ENCODE measurements around the gene SPEN. TPM values are rescaled to one million over a fixed set of nuclear protein-coding genes. Genes with fewer than 3 reads are reported as not detected.

The SPEN gene
- total RNA-seq, 1 experiment from 2014 or later: 44.2 TPM

DNA sequence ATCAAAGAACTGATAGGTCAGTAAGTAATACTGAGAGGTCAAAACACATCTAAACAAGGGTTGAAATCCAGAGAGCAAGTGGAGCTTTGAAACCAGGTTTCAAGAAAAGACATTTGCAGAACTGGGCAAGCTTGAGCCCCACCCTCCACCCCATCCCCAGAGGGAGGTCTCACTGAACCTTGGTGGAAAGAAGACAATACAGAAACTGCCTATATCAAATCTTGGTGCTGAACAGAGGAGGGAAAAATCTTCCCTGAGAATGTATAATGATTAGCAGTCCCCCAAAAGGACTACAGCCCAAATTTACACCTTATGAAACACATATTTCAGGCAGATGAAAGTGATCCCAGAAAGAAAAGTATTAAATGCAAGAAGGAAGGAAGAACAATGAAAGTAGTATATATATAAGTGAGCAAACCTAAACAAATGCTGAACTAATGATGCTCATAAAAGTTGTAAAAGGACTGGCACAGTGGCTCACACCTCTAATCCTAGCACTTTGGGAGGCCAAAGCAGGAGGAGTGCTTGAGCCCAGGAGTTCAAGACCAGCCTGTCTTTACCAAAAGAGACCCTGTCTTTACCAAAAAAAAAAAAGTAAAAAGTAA, 116.0 kb downstream of the SPEN start:
- ChIA-PET POLR2A (interaction anchor here (0.8 to 1.2 kb wide), 3 partner anchors 10 to 22 kb away, joined by 3 to 6 read pairs (median 4); partner anchors contain the start of gene ZBTB17), CTCF (interaction anchor here (1.3 kb wide), 1 partner anchor 15 kb away, joined by 6 read pairs; no protein-coding TSS in a partner anchor)
- no peak for DNase-seq (ENCODE audit: unreplicated experiment)
- peaks cover 7% of the 10 kb centered on the region for H3K36me3 Mint-ChIP-seq (ENCODE audit: insufficient read depth, unreplicated experiment)
- BruUV-seq (replicated peaks): no TSS peak
- no peak overlapping the region for H3K4me3 Mint-ChIP-seq (ENCODE audit: unreplicated experiment)
- TF ChIP-seq, protein P1, sequence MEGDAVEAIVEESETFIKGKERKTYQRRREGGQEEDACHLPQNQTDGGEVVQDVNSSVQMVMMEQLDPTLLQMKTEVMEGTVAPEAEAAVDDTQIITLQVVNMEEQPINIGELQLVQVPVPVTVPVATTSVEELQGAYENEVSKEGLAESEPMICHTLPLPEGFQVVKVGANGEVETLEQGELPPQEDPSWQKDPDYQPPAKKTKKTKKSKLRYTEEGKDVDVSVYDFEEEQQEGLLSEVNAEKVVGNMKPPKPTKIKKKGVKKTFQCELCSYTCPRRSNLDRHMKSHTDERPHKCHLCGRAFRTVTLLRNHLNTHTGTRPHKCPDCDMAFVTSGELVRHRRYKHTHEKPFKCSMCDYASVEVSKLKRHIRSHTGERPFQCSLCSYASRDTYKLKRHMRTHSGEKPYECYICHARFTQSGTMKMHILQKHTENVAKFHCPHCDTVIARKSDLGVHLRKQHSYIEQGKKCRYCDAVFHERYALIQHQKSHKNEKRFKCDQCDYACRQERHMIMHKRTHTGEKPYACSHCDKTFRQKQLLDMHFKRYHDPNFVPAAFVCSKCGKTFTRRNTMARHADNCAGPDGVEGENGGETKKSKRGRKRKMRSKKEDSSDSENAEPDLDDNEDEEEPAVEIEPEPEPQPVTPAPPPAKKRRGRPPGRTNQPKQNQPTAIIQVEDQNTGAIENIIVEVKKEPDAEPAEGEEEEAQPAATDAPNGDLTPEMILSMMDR (IDR thresholded peaks at IDR 0.05; ENCODE audit: unreplicated experiment): no peak
- H3K27me3 Mint-ChIP-seq (ENCODE audit: insufficient read depth, unreplicated experiment): no peaks in the 10 kb centered on the region
- H3K9me3 Mint-ChIP-seq (ENCODE audit: unreplicated experiment): no peaks in the 10 kb centered on the region
- intact Hi-C loops (cut with micrococcal nuclease): no loop called here
- H3K4me1 Mint-ChIP-seq (ENCODE audit: insufficient read depth, unreplicated experiment): peaks cover 16% of the 10 kb centered on the region
- no peak overlapping the region for H3K27ac Mint-ChIP-seq (ENCODE audit: low read depth, unreplicated experiment)

DNA sequence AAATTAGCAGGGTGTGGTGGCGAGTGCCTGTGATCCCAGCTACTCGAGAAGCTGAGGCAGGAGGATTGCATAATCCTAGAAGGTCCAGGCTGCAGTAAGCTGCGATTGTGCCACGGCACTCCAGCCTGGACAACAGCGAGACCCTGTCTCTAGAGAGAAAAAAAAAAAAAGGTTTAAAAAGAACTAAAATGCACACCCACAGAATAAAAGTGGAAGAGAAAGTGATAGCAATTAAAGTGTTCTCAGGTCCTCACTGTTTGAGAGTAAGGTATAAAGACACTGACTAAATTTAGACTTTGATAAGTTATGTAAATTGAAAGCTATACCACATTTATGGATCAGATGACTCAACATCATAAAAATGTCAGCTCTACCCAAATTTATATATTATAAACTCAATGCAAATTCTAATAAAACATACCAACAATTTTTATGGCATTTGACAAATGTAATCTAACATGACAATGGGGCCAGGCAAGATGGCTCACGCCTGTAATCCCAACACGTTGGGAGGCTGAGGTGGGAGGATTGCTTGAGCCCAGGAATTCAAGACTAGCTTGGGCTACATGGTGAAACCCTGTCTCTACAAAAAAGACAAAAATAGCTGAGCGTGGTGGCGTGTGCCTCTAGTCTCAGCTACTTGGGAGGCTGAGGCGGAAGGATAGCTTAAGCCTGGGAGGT, 116.6 kb downstream of the SPEN start:
- peaks cover 7% of the 10 kb centered on the region for H3K36me3 Mint-ChIP-seq (ENCODE audit: insufficient read depth, unreplicated experiment)
- no peak overlapping the region for H3K4me3 Mint-ChIP-seq (ENCODE audit: unreplicated experiment)
- BruUV-seq (replicated peaks): no TSS peak
- no peak for DNase-seq (ENCODE audit: unreplicated experiment)
- TF ChIP-seq, protein P1 (IDR thresholded peaks at IDR 0.05; ENCODE audit: unreplicated experiment): no peak
- ChIA-PET POLR2A (interaction anchor here (0.6 to 1.2 kb wide), 4 partner anchors 9 to 61 kb away, joined by 4 to 6 read pairs (median 4); partner anchors contain the start of gene ZBTB17), CTCF (interaction anchor here (1.3 kb wide), 1 partner anchor 16 kb away, joined by 6 read pairs; no protein-coding TSS in a partner anchor)
- peaks cover 13% of the 10 kb centered on the region for H3K4me1 Mint-ChIP-seq (ENCODE audit: insufficient read depth, unreplicated experiment)
- H3K27ac Mint-ChIP-seq (ENCODE audit: low read depth, unreplicated experiment): no peak overlapping the region
- H3K9me3 Mint-ChIP-seq (ENCODE audit: unreplicated experiment): no peaks in the 10 kb centered on the region
- H3K27me3 Mint-ChIP-seq (ENCODE audit: insufficient read depth, unreplicated experiment): no peaks in the 10 kb centered on the region
- intact Hi-C loops (cut with micrococcal nuclease): no loop called here

DNA sequence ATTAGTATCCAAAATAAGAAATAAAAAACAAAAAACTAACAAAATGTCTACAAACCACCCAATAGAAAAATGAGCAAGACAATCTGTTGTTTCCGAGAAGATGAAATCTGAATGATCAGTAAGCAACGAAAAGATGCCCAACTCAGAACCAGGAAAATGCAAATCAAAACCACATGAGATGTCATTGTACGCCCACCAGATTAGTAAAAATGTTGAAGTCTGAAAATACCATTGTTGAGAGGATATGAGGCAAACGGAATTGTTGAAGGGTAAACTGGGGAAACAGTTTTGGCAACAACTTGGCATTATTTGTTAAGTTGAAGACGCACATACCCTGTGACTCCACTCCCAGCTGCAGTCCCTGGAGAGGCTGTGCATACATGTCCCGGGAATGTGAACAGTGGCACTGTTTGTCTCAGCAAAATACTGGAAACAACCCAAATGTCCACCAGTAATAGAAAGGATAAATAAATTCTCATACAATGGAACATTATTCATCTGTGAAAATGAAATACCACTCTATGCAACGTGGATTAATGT, 117.8 kb downstream of the SPEN start:
- Mint-ChIP-seq H3K27ac (ENCODE audit: low read depth, unreplicated experiment) (peak overlapping the region; percentile 16), H3K27me3 (ENCODE audit: insufficient read depth, unreplicated experiment) (no peaks in the 10 kb centered on the region), H3K4me3 (ENCODE audit: unreplicated experiment) (no peak overlapping the region), H3K36me3 (ENCODE audit: insufficient read depth, unreplicated experiment) (peaks cover 16% of the 10 kb centered on the region), H3K9me3 (ENCODE audit: unreplicated experiment) (no peaks in the 10 kb centered on the region), H3K4me1 (ENCODE audit: insufficient read depth, unreplicated experiment) (peaks cover 13% of the 10 kb centered on the region)
- POLR2A ChIA-PET: interaction anchor here (1.8 kb wide), 1 partner anchor 11 kb away, joined by 6 read pairs; the partner anchor contains the start of gene ZBTB17
- intact Hi-C loops (cut with micrococcal nuclease): no loop called here
- DNase-seq (ENCODE audit: unreplicated experiment): no peak
- BruUV-seq (replicated peaks): no TSS peak
- CTCF ChIA-PET: interaction anchor here (0.5 kb wide), 1 partner anchor 36 kb away, joined by 4 read pairs; no protein-coding TSS in a partner anchor
- TF ChIP-seq, protein P1 (IDR thresholded peaks at IDR 0.05; ENCODE audit: unreplicated experiment): no peak

Measured in MCF 10A (cell line).